Bronchial epithelial cell (primary cell): ENCODE results near the gene KRTAP21-1. TPM values are rescaled to one million over a fixed set of nuclear protein-coding genes. Genes with fewer than 3 reads are reported as not detected.
"Not testable (repeated sequence)": the region's sequence is repeated elsewhere in the genome, so short reads cannot be mapped to it uniquely, and the experiment has no call there.

ENCODE experiments used
- DNase-seq: peaks from one replicate; pipeline ENCODE4 v3.0.0-alpha.2; 2010; ENCODE audit warnings: low read depth
- FAIRE-seq: peaks from 2 replicates; lab custom pipeline; 2011; peaks lifted over from hg19 to GRCh38; lab: Jason Lieb, UNC
- H3K27me3 ChIP-seq: 2 replicates; pipeline ENCODE4 v1.5.1; 2011; ENCODE audit warnings: low read length; ENCODE audit not compliant: control insufficient read depth, insufficient read depth
- H3K36me3 ChIP-seq: 2 replicates; pipeline ENCODE4 v1.5.1; 2011; ENCODE audit warnings: low read length; ENCODE audit not compliant: control insufficient read depth, insufficient read depth
- H3K4me3 ChIP-seq: 2 replicates; pipeline ENCODE4 v1.5.1; 2011; ENCODE audit warnings: mild to moderate bottlenecking, low read depth, low read length, control low read depth
- total RNA-seq: library from RNA; depleted of rRNA; stranded (reverse); fragments of >200 nt; gene quantifications from 2 replicates; pipeline ENCODE4 v1.2.1, GENCODE V29; 2014
- TF ChIP-seq, protein P1 (sequence below): IDR thresholded peaks from 2 replicates; pipeline ENCODE4 v1.5.1; 2011; ENCODE audit warnings: mild to moderate bottlenecking, moderate library complexity, low read length, control low read depth, inconsistent platforms; ENCODE audit not compliant: insufficient read depth, severe bottlenecking

The KRTAP21-1 gene
- total RNA-seq, result not detected in 2 replicates

DNA sequence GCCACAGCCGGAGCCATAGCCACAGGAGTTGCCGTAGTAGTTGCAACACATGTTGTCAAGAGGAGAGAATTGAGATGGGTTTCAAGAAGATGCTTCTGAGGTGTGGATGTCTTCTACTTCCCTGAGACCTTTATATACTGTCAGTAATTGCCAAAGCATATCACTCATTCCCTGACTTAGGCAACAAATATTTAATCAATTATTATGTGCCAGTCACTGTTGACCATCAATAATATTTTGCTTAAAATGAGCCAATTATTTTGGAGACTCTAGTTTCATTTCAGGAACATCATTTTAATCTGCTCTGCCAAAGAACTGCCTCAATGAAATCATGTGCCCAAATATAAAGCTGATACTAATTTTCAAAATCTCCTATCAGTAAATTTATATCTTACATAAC lies at the start of gene KRTAP21-1:
Gene KRTAP21-1 (minus strand): TSS at position 101 of the 400 bp plus-strand sequence. CDS start 50 bp downstream, at position 51.
- not testable (repeated sequence) for H3K36me3 ChIP-seq, FAIRE-seq, DNase-seq, H3K4me3 ChIP-seq, H3K27me3 ChIP-seq

GRCh38 chr21:30800605-30801004 lies 45.4 kb upstream of the KRTAP21-1 start:
- TF ChIP-seq, protein P1, sequence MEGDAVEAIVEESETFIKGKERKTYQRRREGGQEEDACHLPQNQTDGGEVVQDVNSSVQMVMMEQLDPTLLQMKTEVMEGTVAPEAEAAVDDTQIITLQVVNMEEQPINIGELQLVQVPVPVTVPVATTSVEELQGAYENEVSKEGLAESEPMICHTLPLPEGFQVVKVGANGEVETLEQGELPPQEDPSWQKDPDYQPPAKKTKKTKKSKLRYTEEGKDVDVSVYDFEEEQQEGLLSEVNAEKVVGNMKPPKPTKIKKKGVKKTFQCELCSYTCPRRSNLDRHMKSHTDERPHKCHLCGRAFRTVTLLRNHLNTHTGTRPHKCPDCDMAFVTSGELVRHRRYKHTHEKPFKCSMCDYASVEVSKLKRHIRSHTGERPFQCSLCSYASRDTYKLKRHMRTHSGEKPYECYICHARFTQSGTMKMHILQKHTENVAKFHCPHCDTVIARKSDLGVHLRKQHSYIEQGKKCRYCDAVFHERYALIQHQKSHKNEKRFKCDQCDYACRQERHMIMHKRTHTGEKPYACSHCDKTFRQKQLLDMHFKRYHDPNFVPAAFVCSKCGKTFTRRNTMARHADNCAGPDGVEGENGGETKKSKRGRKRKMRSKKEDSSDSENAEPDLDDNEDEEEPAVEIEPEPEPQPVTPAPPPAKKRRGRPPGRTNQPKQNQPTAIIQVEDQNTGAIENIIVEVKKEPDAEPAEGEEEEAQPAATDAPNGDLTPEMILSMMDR, result no peak
- no peaks in the 10 kb centered on the region for H3K36me3 ChIP-seq
- no peaks in the 10 kb centered on the region for H3K27me3 ChIP-seq
- FAIRE-seq (no peak), DNase-seq (no peak)
- H3K4me3 ChIP-seq, result no peak overlapping the region

- FAIRE-seq (no peak), DNase-seq (no peak)
- Histone ChIP-seq H3K4me3 (no peak overlapping the region), H3K36me3 (no peaks in the 10 kb centered on the region), H3K27me3 (no peaks in the 10 kb centered on the region)
- TF ChIP-seq, protein P1, result no peak
These were observed 38.5 kb upstream of the KRTAP21-1 start for GRCh38 chr21:30793581-30794314.

DNA sequence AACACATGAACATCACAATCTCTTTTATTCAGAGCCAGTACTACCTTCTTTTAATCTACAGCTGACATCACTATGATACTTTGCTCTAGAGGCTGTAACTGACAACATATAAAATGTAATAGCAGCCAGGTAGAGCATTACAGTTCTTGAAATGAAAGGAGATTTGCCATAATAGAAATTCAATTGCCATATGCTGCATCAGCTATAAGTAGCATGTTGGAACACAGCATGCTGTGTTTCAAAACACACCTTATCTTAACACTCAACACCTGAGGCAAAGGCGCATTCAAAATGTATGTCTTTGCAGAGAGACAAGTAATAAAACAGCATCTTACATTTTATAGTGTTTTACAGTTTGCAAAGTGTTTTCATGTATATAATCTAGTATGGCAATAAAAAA lies 24.0 kb upstream of the KRTAP21-1 start:
- DNase-seq (no peak), FAIRE-seq (no peak)
- H3K27me3 ChIP-seq, result no peaks in the 10 kb centered on the region
- H3K4me3 ChIP-seq, result no peak overlapping the region
- TF ChIP-seq, protein P1, result no peak
- no peaks in the 10 kb centered on the region for H3K36me3 ChIP-seq

DNA sequence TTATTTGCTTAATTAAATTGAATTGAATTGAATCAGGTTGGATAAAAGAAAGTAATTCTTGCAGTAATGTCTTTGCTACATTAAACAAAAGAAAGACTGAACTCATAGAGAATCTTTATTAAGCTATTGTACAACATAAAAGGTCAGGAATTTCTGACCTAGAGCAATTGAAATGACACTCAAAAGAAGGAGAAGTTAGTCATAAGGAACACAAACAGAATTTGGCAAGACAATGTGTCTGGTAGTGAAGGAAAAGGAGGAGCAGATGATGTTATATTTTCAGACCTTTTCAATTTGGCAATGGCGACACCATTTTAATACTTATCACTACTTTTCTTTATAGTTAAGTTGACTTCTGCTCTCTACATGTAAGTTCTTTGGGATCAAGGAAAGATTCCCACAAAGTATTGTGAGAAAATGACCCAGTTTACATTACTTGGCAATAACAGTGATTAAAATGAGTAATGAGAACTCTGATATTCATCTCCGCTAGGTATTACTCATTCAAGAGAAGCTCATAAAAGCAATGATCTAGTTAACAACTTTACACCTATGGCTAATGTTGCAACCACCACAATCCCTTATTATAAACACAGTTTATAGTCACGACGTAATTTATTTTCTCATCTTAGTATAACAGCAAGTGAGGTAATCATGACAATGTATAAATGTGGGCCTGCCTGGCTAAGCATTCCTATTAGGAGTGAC lies 14.7 kb upstream of the KRTAP21-1 start:
- no peaks in the 10 kb centered on the region for H3K36me3 ChIP-seq
- no peak overlapping the region for H3K4me3 ChIP-seq
- TF ChIP-seq, protein P1, result no peak
- FAIRE-seq (no peak), DNase-seq (no peak)
- H3K27me3 ChIP-seq, result no peaks in the 10 kb centered on the region

DNA sequence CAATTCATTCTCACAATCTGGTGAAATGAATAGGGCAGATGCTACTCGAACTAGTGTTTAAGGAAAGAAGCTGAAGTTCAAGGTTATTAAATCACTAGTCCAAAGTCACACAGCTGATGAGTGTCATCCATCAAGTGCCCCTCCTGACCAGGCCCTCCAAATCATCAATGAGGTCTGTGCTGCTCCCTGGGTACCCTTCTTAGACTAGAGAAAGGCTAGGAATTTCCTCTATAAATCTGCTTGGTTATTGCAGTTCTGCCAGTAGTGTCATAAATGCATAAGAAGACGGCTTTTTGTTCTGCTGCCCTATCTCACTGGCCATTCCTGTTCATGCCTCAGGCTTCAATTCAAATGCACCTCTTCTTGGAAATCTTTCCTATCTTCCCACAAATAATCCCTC lies 5.5 kb upstream of the KRTAP21-1 start:
- DNase-seq, result no peak
- H3K27me3 ChIP-seq, result no peaks in the 10 kb centered on the region
- no peak overlapping the region for H3K4me3 ChIP-seq
- TF ChIP-seq, protein P1, result no peak
- no peak for FAIRE-seq
- H3K36me3 ChIP-seq, result no peaks in the 10 kb centered on the region
